DOHH2 (cell line): ENCODE data around the gene FYB1.

Source experiments
- H3F3A ChIP-seq: fragments of 200-600 bp; sonication (generic), shearing (Covaris generic); 2 replicates; pipeline ENCODE4 v1.6.0; 2016; ENCODE audit warnings: antibody characterized with exemption, mild to moderate bottlenecking; ENCODE audit not compliant: control insufficient read depth, insufficient read depth
- H3K27ac ChIP-seq: fragments of 200-600 bp; sonication (generic); 2 replicates; pipeline ENCODE4 v1.5.1; 2014; ENCODE audit warnings: low read depth, mild to moderate bottlenecking, low read length, moderate library complexity
- H3K27me3 ChIP-seq: fragments of 200-600 bp; sonication (generic); 2 replicates; pipeline ENCODE4 v1.6.1; 2014; ENCODE audit warnings: mild to moderate bottlenecking, low read length, mixed read lengths; ENCODE audit not compliant: control insufficient read depth
- H3K36me3 ChIP-seq: fragments of 200-600 bp; sonication (generic); 2 replicates; pipeline ENCODE4 v1.6.1; 2014; ENCODE audit warnings: mild to moderate bottlenecking, low read length, moderate library complexity, mixed read lengths; ENCODE audit not compliant: control insufficient read depth
- H3K4me1 ChIP-seq: fragments of 200-600 bp; sonication (generic); 2 replicates; pipeline ENCODE4 v1.6.1; 2014; ENCODE audit warnings: mild to moderate bottlenecking, low read length, mixed read lengths; ENCODE audit not compliant: control insufficient read depth
- H3K4me2 ChIP-seq: fragments of 200-600 bp; sonication (generic); 2 replicates; pipeline ENCODE4 v1.6.0; 2014; ENCODE audit warnings: mild to moderate bottlenecking, low read length, moderate library complexity
- H3K4me3 ChIP-seq: fragments of 200-600 bp; sonication (generic); 2 replicates; pipeline ENCODE4 v1.5.1; 2014; ENCODE audit warnings: mild to moderate bottlenecking, low read length, mixed read lengths
- H3K79me2 ChIP-seq: fragments of 200-600 bp; sonication (generic); 2 replicates; pipeline ENCODE4 v1.6.1; 2014; ENCODE audit warnings: mild to moderate bottlenecking, low read length, mixed read lengths; ENCODE audit not compliant: control insufficient read depth
- H3K9me2 ChIP-seq: fragments of 200-600 bp; sonication (generic); replicated peaks from 2 replicates; pipeline ENCODE4 v1.6.1; 2014; ENCODE audit warnings: mild to moderate bottlenecking, low read length, mixed read lengths; ENCODE audit not compliant: control insufficient read depth
- H3K9me3 ChIP-seq: fragments of 200-600 bp; sonication (generic); 2 replicates; pipeline ENCODE4 v1.6.1; 2014; ENCODE audit warnings: antibody characterized with exemption, low read length, mixed read lengths; ENCODE audit not compliant: control insufficient read depth, insufficient read depth
- H4K20me1 ChIP-seq: fragments of 200-600 bp; sonication (generic); 2 replicates; pipeline ENCODE4 v1.6.0; 2014; ENCODE audit warnings: low read depth, mild to moderate bottlenecking, antibody characterized with exemption, low read length, moderate library complexity; ENCODE audit not compliant: control insufficient read depth, insufficient read depth
- CTCF ChIP-seq: fragments of 200-600 bp; sonication (generic); IDR thresholded peaks from one replicate; pipeline ENCODE4 v1.5.1; 2014; ENCODE audit warnings: antibody characterized with exemption, mild to moderate bottlenecking, low read depth, low read length; ENCODE audit not compliant: poor library complexity, severe bottlenecking
- EZH2phosphoT487 ChIP-seq: fragments of 200-600 bp; sonication (generic); IDR thresholded peaks from 2 replicates; pipeline ENCODE4 v1.6.1; 2017; ENCODE audit warnings: borderline replicate concordance, mild to moderate bottlenecking, antibody characterized with exemption, low read length, moderate library complexity, mixed read lengths

Gene FYB1

GRCh38 chr5:39059064-39059463 is 160.3 kb downstream of the FYB1 start:
- Histone ChIP-seq H3K4me1 (peaks cover 4% of the 10 kb centered on the region; the same call in 1 of the 2 replicates), H3K79me2 (peaks cover 92% of the 10 kb centered on the region), H3K4me3 (no peak overlapping the region), H3K9me3 (no peaks in the 10 kb centered on the region), H3K36me3 (peaks cover 15% of the 10 kb centered on the region; the same call in 1 of the 2 replicates), H3K27ac (no peak overlapping the region), H3K4me2 (no peak overlapping the region), H3K27me3 (no peaks in the 10 kb centered on the region), H3F3A (no peaks in the 10 kb centered on the region), H4K20me1 (no peaks in the 10 kb centered on the region), H3K9me2 (no peaks in the 10 kb centered on the region)
- TF ChIP-seq EZH2phosphoT487 = no peak
- TF ChIP-seq CTCF = no peak

DNA sequence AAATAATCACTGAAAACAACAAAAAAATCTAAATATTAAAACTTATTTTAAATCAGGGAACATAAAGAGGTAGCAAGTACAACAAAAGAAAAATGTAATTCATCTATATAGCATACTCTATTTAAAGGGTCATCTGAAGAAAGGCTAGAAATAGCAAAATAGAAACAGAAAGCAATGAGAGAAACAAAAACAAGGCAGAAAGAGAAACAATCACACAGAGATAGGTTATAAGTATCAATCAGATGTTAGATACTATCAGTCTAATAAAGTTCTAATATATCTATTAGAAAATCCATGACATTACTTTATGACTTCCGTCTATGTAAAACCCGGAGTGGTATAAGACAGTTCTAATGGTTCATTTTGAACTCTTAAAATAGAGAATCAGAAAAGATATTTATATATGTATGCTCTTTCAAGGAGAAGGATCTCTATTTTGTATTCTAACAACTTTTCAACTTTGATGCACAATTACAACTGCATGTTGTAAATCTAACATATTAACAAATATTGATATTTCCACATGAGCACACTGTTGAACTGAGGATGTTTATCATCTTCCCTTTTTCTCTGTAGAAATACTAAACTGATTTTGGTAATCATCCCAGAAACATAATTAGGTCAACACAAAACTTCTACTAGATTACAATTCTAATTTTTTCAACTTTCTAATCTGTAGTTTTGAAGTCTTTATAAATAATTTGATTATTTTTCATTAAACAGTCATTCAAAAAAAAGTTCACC is 161.0 kb downstream of the FYB1 start:
- Histone ChIP-seq H3K36me3 (peaks cover 15% of the 10 kb centered on the region; the same call in 1 of the 2 replicates), H3F3A (no peaks in the 10 kb centered on the region), H3K4me3 (no peak overlapping the region), H3K79me2 (peaks cover 87% of the 10 kb centered on the region), H3K27ac (no peak overlapping the region), H4K20me1 (no peaks in the 10 kb centered on the region), H3K4me2 (0 out of 2 replicates have a peak overlapping the region, but pooled peaks have one; percentile 8), H3K9me3 (no peaks in the 10 kb centered on the region), H3K4me1 (peaks cover 4% of the 10 kb centered on the region; the same call in 1 of the 2 replicates), H3K9me2 (no peaks in the 10 kb centered on the region), H3K27me3 (no peaks in the 10 kb centered on the region)
- TF ChIP-seq EZH2phosphoT487 = no peak
- TF ChIP-seq CTCF = no peak

GRCh38 chr5:39057734-39058133 is 161.6 kb downstream of the FYB1 start:
- Histone ChIP-seq H4K20me1 (no peaks in the 10 kb centered on the region), H3F3A (no peaks in the 10 kb centered on the region), H3K9me3 (no peaks in the 10 kb centered on the region), H3K27me3 (no peaks in the 10 kb centered on the region), H3K4me2 (0 out of 2 replicates have a peak overlapping the region, but pooled peaks have one; percentile 8), H3K4me1 (peaks cover 4% of the 10 kb centered on the region; the same call in 1 of the 2 replicates), H3K27ac (no peak overlapping the region), H3K9me2 (no peaks in the 10 kb centered on the region), H3K4me3 (no peak overlapping the region), H3K79me2 (peaks cover 87% of the 10 kb centered on the region), H3K36me3 (peaks cover 15% of the 10 kb centered on the region; the same call in 1 of the 2 replicates)
- no peak for TF ChIP-seq EZH2phosphoT487
- no peak for TF ChIP-seq CTCF
